Kasumi-1 (cell line): Measurements from ENCODE around the gene SSX4B.
"Not testable (repeated sequence)": the region's sequence is repeated elsewhere in the genome, so short reads cannot be mapped to it uniquely, and the experiment has no call there.

ENCODE experiments used
- DNase-seq, 2 experiments: peaks; one replicate each; lab custom pipeline; 2025; lab: John Stamatoyannopoulos, UW

Gene SSX4B

DNA sequence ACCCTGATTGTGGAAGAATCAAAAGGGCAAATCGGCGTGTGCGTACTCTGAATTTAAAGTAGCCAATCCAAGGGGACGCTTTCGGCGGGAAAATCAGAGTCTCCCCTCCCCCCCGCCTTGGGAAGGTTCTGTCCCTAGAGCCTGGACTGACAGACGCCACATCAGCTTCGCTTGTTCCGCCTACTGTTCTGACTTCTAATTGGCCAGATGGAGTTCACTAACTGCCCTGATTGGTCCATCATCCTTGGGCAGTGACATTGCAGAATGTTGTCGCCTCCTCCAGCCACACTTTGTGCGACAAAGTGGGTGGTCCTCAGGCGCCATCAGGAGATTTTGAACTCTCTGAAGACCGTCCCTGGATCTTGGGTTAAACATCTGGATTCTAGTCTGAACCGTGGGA, at the start of gene SSX4B:
SSX4B (minus strand) TSS at position 101 of the 400 bp plus-strand sequence. CDS start 588 bp downstream, outside the sequence.
- DNase-seq = not testable (repeated sequence)

GRCh38 chrX:48460606-48461005, 48.8 kb upstream of the SSX4B start:
- DNase-seq = no peak

- DNase-seq = no peak
These were observed 48.3 kb upstream of the SSX4B start for GRCh38 chrX:48460031-48460430.

GRCh38 chrX:48459483-48459882, 47.7 kb upstream of the SSX4B start:
- no peak for DNase-seq

- DNase-seq = no peak
These were observed 47.0 kb upstream of the SSX4B start for GRCh38 chrX:48458711-48459110.

DNA sequence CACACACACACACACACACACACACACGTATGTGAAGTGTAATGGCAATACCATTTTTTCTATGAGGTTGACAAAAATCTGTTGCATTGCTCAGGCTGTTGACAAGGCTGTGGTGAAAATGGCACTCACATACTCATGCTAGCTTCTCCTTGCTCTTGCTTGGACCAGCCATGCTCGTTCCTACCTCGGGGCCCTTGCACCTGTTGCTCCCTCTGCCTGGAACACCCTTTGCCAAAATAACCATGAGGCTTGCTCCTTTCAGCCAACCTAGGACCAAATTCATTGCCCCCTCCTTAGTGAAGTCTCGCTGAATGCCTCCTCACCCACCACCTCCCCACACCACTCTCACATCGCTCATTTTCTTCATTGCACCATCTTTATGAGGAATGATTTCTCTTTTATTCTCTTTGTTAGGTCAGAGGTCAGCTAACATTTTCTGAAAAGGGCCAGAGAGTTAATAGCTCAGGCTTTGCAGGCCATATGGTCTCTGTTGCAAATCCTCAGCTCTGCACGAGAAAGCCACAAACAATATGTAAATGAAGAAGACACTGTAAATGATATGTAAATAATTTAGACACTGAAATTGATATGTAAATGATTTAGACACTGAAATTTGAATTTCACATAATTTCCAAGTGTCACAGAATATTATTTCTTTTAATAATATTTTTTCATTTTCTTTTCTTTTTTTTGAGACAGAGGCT, 45.0 kb upstream of the SSX4B start:
- no peak for DNase-seq

DNA sequence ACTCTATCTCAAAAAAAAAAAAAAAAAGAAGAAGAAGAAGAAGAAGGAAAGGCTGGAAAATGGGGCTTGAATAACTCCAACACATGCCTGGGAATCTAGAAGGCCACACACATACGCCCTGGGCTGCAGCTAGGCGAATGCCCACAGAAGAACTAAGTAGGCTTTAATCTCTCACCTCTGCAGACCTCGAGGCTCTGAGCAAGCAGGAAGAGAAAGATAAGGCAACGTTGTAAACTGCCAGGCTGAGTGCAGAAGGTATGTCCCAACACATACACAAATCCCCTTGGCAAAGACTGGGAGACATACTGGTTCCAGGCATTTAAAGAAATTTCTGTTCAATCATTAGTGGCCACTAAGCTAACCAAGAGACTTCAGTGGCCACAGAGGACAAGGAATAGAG, 39.9 kb upstream of the SSX4B start:
- DNase-seq = no peak

DNA sequence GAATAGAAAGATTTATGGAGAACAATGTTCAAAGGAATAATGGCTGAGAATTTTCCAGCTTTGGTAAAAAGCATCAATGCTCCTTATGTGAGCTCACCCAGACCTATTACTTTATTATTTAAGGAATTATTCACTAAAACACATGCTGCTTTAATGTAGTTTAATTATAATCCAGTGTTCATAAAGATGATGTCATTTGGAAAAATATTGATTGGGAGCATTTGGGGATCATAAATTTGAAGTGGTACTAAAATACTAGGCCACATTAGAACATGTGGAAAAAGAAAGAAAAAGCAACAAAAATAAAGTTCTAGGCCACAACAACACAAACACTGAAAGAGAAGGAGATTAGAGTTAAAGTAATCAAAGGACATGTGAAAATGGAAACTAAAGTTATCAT, 38.3 kb upstream of the SSX4B start:
- no peak for DNase-seq

- DNase-seq = not testable (repeated sequence)
These were observed 35.4 kb upstream of the SSX4B start for GRCh38 chrX:48447201-48447600.

DNA sequence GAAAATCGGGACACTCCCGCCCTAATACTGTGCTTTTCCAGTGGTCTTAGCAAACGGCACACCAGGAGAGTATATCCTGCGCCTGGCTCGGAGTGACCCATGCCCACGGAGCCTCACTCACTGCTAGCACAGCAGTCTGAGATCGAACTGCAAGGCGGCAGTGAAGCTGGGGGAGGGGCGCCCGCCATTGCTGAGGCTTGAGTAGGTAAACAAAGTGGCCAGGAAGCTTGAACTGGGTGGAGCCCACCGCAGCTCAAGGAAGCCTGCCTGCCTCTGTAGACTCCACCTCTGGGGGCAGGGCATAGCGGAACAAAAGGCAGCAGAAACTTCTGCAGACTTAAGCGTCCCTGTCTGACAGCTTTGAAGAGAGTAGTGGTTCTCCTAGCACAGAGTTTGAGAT, 22.0 kb upstream of the SSX4B start:
- DNase-seq = not testable (repeated sequence)

- not testable (repeated sequence) for DNase-seq
These were observed 18.4 kb upstream of the SSX4B start for GRCh38 chrX:48430166-48430565.

DNA sequence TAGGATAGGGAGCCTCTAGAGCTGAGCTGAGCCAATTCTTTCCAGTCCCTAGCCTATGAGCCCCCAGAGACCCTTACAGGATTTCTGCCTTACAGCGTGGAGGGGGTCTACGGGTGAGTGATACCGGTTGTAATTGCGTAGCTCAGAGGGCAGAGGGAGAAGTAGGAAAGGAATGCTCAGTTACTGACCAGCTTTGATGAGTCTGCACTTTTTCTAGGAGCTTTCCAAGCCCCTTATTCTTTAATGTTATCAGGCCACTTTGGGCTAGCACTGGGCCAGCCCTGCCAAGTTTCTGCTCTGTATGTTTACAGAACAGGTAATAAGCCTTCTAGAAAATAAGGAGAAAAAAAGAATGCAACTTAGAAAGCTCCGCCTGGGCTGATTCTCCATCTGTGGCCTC, 17.8 kb upstream of the SSX4B start:
- not testable (repeated sequence) for DNase-seq

DNA sequence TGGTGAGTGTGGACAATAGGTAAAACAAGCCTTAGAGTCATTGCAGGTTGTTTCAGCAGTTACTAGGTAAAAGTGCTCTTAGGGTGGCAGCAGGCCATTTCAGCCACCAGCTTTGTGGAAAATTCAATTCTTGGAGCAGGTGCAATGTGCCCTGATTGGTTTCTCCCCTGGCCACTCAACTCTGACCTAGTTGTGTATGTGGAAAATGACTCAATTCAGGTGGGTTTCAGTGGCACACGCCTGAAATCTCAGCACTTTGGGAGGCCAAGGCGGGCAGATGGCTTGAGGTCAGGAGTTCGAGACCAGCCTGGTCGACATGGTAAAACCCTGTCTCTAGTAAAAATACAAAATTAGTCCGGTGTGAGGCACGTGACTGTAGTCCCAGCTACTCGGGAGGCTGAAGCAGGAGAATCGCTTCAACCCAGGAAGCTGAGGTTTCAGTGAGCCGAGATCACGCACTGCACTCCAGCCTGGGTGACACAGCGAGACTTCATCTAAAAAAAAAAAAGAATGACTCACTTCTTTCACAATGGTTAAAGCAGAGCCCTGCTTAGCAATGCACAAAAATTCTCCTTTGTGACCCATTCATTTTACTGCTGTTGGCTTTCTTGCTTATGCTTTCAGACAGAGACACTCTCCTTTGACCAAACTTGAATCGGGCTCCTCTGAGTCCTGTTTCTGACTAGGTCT, 15.4 kb upstream of the SSX4B start:
- not testable (repeated sequence) for DNase-seq

- DNase-seq = not testable (repeated sequence)
These were observed 13.9 kb downstream of the SSX4B start for GRCh38 chrX:48397825-48398224.

DNA sequence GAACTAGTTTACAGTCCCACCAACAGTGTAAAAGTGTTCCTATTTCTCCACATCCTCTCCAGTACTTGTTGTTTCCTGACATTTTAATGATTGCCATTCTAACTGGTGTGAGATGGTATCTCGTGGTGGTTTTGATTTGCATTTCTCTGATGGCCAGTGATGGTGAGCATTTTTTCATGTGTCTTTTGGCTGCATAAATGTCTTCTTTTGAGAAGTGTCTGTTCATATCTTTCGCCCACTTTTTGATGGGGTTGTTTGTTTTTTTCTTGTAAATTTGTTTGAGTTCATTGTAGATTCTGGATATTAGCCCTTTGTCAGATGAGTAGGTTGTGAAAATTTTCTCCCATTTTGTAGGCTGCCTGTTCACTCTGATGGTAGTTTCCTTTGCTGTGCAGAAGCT, 14.8 kb downstream of the SSX4B start:
- not testable (repeated sequence) for DNase-seq

DNA sequence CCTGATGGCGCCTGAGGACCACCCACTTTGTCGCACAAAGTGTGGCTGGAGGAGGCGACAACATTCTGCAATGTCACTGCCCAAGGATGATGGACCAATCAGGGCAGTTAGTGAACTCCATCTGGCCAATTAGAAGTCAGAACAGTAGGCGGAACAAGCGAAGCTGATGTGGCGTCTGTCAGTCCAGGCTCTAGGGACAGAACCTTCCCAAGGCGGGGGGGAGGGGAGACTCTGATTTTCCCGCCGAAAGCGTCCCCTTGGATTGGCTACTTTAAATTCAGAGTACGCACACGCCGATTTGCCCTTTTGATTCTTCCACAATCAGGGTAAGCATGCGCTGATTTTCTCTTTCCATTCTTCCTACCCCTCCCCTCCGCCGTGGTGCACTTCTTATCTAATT, 28.5 kb downstream of the SSX4B start, which contains the start of gene SSX4:
SSX4 (plus strand) TSS at position 301 of the 400 bp plus-strand sequence. CDS start 515 bp downstream, outside the sequence.
- DNase-seq = not testable (repeated sequence)

DNA sequence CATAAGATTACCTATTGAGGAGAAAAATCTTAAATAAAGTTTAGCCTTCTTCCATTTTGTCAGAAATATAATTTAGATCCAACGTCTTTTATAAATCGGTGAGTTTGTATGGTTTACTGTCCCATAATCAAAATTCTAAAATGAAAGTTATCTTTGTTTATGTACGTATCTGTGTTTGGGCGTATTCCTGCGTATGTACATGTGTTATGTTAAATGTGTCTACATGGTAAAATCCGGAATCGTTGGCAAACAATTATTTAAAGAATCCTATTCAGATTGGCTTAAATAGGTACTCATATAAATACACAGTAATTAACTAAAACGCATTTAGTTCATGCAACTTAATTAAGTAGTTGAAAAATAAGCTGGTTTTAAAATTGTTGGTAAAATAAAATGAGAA, 41.4 kb downstream of the SSX4B start:
- DNase-seq = not testable (repeated sequence)

GRCh38 chrX:48367717-48368408, 43.9 kb downstream of the SSX4B start:
- DNase-seq = not testable (repeated sequence)

- not testable (repeated sequence) for DNase-seq
These were observed 52.5 kb downstream of the SSX4B start for GRCh38 chrX:48359281-48359680.

DNA sequence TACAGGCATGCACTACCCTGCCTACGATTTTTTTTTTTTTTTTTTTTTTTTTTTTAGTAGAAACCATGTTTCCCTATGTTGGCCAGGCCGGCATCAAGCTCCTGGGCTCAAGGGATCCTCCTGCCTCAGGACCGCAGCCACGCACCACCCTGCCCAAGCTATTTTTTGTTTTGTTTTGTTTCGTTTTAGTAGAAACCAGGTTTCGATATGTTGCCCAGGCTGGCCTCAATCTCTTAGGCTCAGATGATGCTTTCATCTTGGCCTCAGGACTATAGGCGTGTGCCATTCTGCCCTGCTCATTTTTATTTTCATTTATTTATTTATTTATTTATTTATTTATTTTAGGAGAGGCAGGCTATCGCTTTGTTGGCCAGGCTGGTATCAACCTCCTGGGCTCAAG, 54.1 kb downstream of the SSX4B start:
- DNase-seq = no peak

DNA sequence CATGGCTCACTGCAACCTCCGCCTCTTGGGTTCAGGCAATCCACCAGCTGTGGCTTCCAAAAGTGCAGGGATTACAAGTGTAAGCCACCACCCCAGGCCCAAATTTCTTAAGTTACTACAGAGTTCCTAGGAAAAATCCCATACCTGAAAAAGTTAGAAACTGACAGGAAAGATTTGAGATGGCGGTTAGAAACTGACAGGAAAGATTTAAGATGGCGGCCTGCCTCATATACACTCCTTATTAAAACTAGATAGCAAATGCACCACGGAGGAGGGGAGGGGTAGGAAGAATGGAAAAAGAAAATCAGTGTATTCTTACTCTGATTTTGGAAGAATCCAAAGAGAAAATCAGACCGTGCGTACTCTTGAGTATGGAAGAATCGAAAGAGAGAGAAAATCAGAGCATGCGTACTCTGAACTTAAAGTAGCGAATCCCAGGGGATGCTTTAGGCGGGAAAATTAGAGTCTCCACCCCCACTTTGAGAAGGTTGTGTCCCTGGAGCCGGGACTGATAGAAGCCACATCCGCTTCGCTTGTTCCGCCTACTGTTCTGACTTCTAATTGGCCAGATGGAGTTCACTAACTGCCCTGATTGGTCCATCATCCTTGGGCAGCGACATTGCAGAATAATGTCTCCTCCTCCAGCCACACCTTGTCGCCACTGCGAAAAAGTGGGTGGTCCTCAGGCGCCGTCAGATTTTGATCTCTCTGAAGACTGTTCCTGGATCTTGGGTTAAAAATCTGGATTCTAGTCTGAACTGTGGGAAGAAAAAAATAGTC, 55.3 kb downstream of the SSX4B start, which contains the start of gene SSX3:
SSX3 (minus strand) TSS at position 389 of the 780 bp plus-strand sequence. CDS start 1,454 bp downstream, outside the sequence.
- not testable (repeated sequence) for DNase-seq
